WTC11 (cell line): ENCODE data around the gene ASTE1. TPM values are rescaled to one million over a fixed set of nuclear protein-coding genes. Genes with fewer than 3 reads are reported as not detected.

Source experiments
- ATAC-seq: fragments of 200-7000 bp; cut with Tn5 transposase; 2 replicates; pipeline ENCODE4 v1.10.0; 2021; ENCODE audit warnings: mild to moderate bottlenecking, moderate library complexity
- Bru-seq: library from RNA; stranded (reverse); fragments of 400-500 nt; gene quantifications from one replicate; lab custom pipeline; 2021; lab: Mats Ljungman, UMichigan
- CTCF ChIA-PET: fragments of 300-600 bp; sonication (Branson Sonifier 250); formaldehyde crosslinking; loops from one replicate; lab custom pipeline; 2021; ENCODE audit warnings: antibody characterized with exemption; lab: Charles Lee
- POLR2A ChIA-PET: fragments of 350-600 bp; sonication (Branson Sonifier 250); formaldehyde crosslinking; loops from one replicate; lab custom pipeline; 2021; ENCODE audit warnings: antibody characterized with exemption; lab: Charles Lee
- DNase-seq: peaks from one replicate; pipeline ENCODE4 v3.0.0; 2021; ENCODE audit warnings: low spot score
- H3K27ac Mint-ChIP-seq: 2 replicates; pipeline ENCODE4 v1.8.0; 2021; ENCODE audit warnings: mixed read lengths
- H3K27me3 Mint-ChIP-seq: 2 replicates; pipeline ENCODE4 v1.8.0; 2021; ENCODE audit warnings: low read depth, mild to moderate bottlenecking, moderate library complexity, mixed read lengths
- H3K36me3 Mint-ChIP-seq: 2 replicates; pipeline ENCODE4 v1.8.0; 2021; ENCODE audit warnings: mixed read lengths
- H3K4me1 Mint-ChIP-seq: 2 replicates; pipeline ENCODE4 v1.8.0; 2022; ENCODE audit warnings: mixed read lengths
- H3K4me3 Mint-ChIP-seq: 2 replicates; pipeline ENCODE4 v1.8.0; 2021; ENCODE audit warnings: mild to moderate bottlenecking, moderate library complexity, mixed read lengths
- H3K9me3 Mint-ChIP-seq: 2 replicates; pipeline ENCODE4 v1.8.0; 2021; ENCODE audit warnings: mixed read lengths
- ATF1 ChIP-seq: sonication (generic); formaldehyde crosslinking; IDR thresholded peaks from 2 replicates; pipeline ENCODE4 v1.8.1; 2023; ENCODE audit warnings: mild to moderate bottlenecking, moderate library complexity, missing genetic modification reagents
- CREB1 ChIP-seq: sonication (generic); formaldehyde crosslinking; IDR thresholded peaks from 2 replicates; pipeline ENCODE4 v1.8.0; 2023; ENCODE audit warnings: mild to moderate bottlenecking, missing genetic modification reagents
- EMX1 ChIP-seq: fragments of 250-450 bp; sonication (Bioruptor Pico); IDR thresholded peaks from 2 replicates; pipeline ENCODE4 v1.8.0; 2021; ENCODE audit warnings: mild to moderate bottlenecking
- ERG ChIP-seq: fragments of 250-450 bp; sonication (Bioruptor Pico); IDR thresholded peaks from 2 replicates; pipeline ENCODE4 v1.8.0; 2021; ENCODE audit warnings: mild to moderate bottlenecking
- ESRRA ChIP-seq: sonication (generic); formaldehyde crosslinking; IDR thresholded peaks from 2 replicates; pipeline ENCODE4 v1.8.1; 2022; ENCODE audit warnings: mild to moderate bottlenecking, missing genetic modification reagents, borderline replicate concordance
- ETV6 ChIP-seq: sonication (generic); formaldehyde crosslinking; IDR thresholded peaks from 2 replicates; pipeline ENCODE4 v1.8.1; 2022; ENCODE audit warnings: mild to moderate bottlenecking, missing genetic modification reagents
- HMGXB4 ChIP-seq: sonication (generic); formaldehyde crosslinking; IDR thresholded peaks from 2 replicates; pipeline ENCODE4 v1.8.1; 2023; ENCODE audit warnings: mild to moderate bottlenecking, moderate library complexity, missing genetic modification reagents
- IRF1 ChIP-seq: sonication (generic); formaldehyde crosslinking; IDR thresholded peaks from 2 replicates; pipeline ENCODE4 v1.8.0; 2023; ENCODE audit warnings: missing genetic modification reagents
- JUN ChIP-seq: sonication (generic); formaldehyde crosslinking; IDR thresholded peaks from 2 replicates; pipeline ENCODE4 v1.8.0; 2023; ENCODE audit warnings: mild to moderate bottlenecking, missing genetic modification reagents
- MAX ChIP-seq: sonication (generic); formaldehyde crosslinking; IDR thresholded peaks from 2 replicates; pipeline ENCODE4 v1.8.0; 2022; ENCODE audit warnings: mild to moderate bottlenecking, missing genetic modification reagents
- MLX ChIP-seq: sonication (generic); formaldehyde crosslinking; IDR thresholded peaks from 2 replicates; pipeline ENCODE4 v1.8.1; 2023; ENCODE audit warnings: mild to moderate bottlenecking, missing genetic modification reagents, moderate library complexity
- NR2C2 ChIP-seq: sonication (generic); formaldehyde crosslinking; IDR thresholded peaks from 2 replicates; pipeline ENCODE4 v1.8.0; 2022; ENCODE audit warnings: mild to moderate bottlenecking, missing genetic modification reagents
- NR3C1 ChIP-seq: sonication (generic); formaldehyde crosslinking; conservative IDR thresholded peaks from 2 replicates; pipeline ENCODE4 v1.8.1; 2023; ENCODE audit warnings: low read depth, mild to moderate bottlenecking, missing genetic modification reagents
- OVOL2 ChIP-seq: fragments of 250-450 bp; sonication (Bioruptor Pico); IDR thresholded peaks from 2 replicates; pipeline ENCODE4 v1.9.0; 2021; ENCODE audit warnings: mild to moderate bottlenecking, borderline replicate concordance
- SMAD3 ChIP-seq: sonication (generic); formaldehyde crosslinking; IDR thresholded peaks from 2 replicates; pipeline ENCODE4 v1.8.0; 2022; ENCODE audit warnings: missing genetic modification reagents, mild to moderate bottlenecking, borderline replicate concordance
- SOX15 ChIP-seq: fragments of 250-450 bp; sonication (Bioruptor Pico); IDR thresholded peaks from 2 replicates; pipeline ENCODE4 v1.9.0; 2021; ENCODE audit warnings: mild to moderate bottlenecking
- SP1 ChIP-seq: sonication (generic); formaldehyde crosslinking; conservative IDR thresholded peaks from 2 replicates; pipeline ENCODE4 v1.8.1; 2022; ENCODE audit warnings: missing genetic modification reagents
- TEAD1 ChIP-seq: sonication (generic); formaldehyde crosslinking; IDR thresholded peaks from 2 replicates; pipeline ENCODE4 v1.8.0; 2022; ENCODE audit warnings: mild to moderate bottlenecking, missing genetic modification reagents
- USF1 ChIP-seq: sonication (generic); formaldehyde crosslinking; IDR thresholded peaks from 2 replicates; pipeline ENCODE4 v1.8.0; 2022; ENCODE audit warnings: mild to moderate bottlenecking, missing genetic modification reagents
- ZBTB43 ChIP-seq: sonication (generic); formaldehyde crosslinking; IDR thresholded peaks from 2 replicates; pipeline ENCODE4 v1.8.1; 2023; ENCODE audit warnings: mild to moderate bottlenecking, missing genetic modification reagents
- ZMAT4 ChIP-seq: fragments of 250-450 bp; sonication (Bioruptor Pico); IDR thresholded peaks from 2 replicates; pipeline ENCODE4 v1.9.0; 2021; ENCODE audit warnings: mild to moderate bottlenecking
- ZNF121 ChIP-seq: sonication (generic); formaldehyde crosslinking; IDR thresholded peaks from 2 replicates; pipeline ENCODE4 v1.8.0; 2023; ENCODE audit warnings: missing genetic modification reagents
- ZNF138 ChIP-seq: sonication (generic); formaldehyde crosslinking; conservative IDR thresholded peaks from 2 replicates; pipeline ENCODE4 v1.8.1; 2022; ENCODE audit warnings: mild to moderate bottlenecking, moderate library complexity, missing genetic modification reagents
- ZNF263 ChIP-seq: sonication (generic); formaldehyde crosslinking; IDR thresholded peaks from 2 replicates; pipeline ENCODE4 v1.8.1; 2022; ENCODE audit warnings: low read depth, mild to moderate bottlenecking, moderate library complexity, missing genetic modification reagents
- ZNF317 ChIP-seq: sonication (generic); formaldehyde crosslinking; IDR thresholded peaks from 2 replicates; pipeline ENCODE4 v1.8.1; 2023; ENCODE audit warnings: low read depth, mild to moderate bottlenecking, moderate library complexity, missing genetic modification reagents, borderline replicate concordance
- ZSCAN18 ChIP-seq: fragments of 250-450 bp; sonication (Bioruptor Pico); IDR thresholded peaks from 2 replicates; pipeline ENCODE4 v2.1.2; 2022; ENCODE audit warnings: mild to moderate bottlenecking, moderate library complexity
- long read RNA-seq, 3 experiments: library from RNA in 1 of 3; library from capped mRNA in 1 of 3; library from polyadenylated mRNA in 1 of 3; unstranded in 2 of 3; stranded (forward) in 1 of 3; transcript quantifications; one replicate each; pipeline ENCODE4 v2.0.0, GENCODE V29; 2021
- total RNA-seq: library from RNA; stranded (reverse); gene quantifications from 3 replicates; pipeline ENCODE4 v1.2.3, GENCODE V29; 2021

ASTE1 gene
- total RNA-seq (5.2 to 6.4 TPM (median 5.8 TPM) in 3 replicates), Bru-seq, nascent RNA (percentile 81 among the genes with signal in this experiment)
- long read RNA-seq, experiment 1, transcript ASTE1-201 (6 exons, 2,664 nt) = major isoform, 13 of 40 reads
- long read RNA-seq, experiment 1, partial matches to known transcripts = 6 of 40 reads
- long read RNA-seq, experiment 1, other reads (novel, unspliced or antisense) = 20 of 40 reads
- long read RNA-seq, experiment 2, partial matches to known transcripts = 3 of 12 reads
- long read RNA-seq, experiment 2, other reads (novel, unspliced or antisense) = 8 of 12 reads
- long read RNA-seq, experiment 3, partial matches to known transcripts = 1 of 6 reads
- long read RNA-seq, experiment 3, other reads (novel, unspliced or antisense) = 2 of 6 reads

GRCh38 chr3:131026321-131027151, at the start of gene ASTE1, which contains the start of gene NEK11:
ASTE1 (minus strand) TSS chr3:131026825; CDS start chr3:131025306, 1,519 bp downstream.
NEK11 (plus strand) TSS chr3:131026877; CDS start chr3:131029709, 2,832 bp downstream.
- H3K4me1 Mint-ChIP-seq = peaks cover 15% of the 10 kb centered on the region
- CTCF ChIA-PET = interaction anchor here (0.8 to 1.3 kb wide), 3 partner anchors 1003 to 1184 kb away, joined by 3 to 4 read pairs (median 3); partner anchors contain the start of gene CPNE4
- TF ChIP-seq JUN (CRISPR knock-in tag) (no peak), ERG (no peak), ZSCAN18 (CRISPR knock-in tag) (no peak), NR2C2 (no peak), OVOL2 (CRISPR knock-in tag) (no peak), ZNF138 (CRISPR knock-in tag) (no peak), ETV6 (CRISPR knock-in tag) (peak; percentile 88; the same call in 1 of the 2 replicates), ZNF263 (no peak; the same call in 1 of the 2 replicates), HMGXB4 (peak; percentile 67; the same call in 1 of the 2 replicates), SP1 (peak; percentile 45; the same call in 1 of the 2 replicates), ZNF317 (CRISPR knock-in tag) (no peak), TEAD1 (CRISPR knock-in tag) (peak; percentile 77; the same call in 1 of the 2 replicates), ZMAT4 (no peak), ZNF121 (0 out of 2 replicates have a peak, but pooled peaks have one; percentile 22), SMAD3 (CRISPR knock-in tag) (peak; percentile 82; the same call in 1 of the 2 replicates), ZBTB43 (CRISPR knock-in tag) (no peak), ESRRA (CRISPR knock-in tag) (no peak), MAX (CRISPR knock-in tag) (peak; percentile 91), IRF1 (CRISPR knock-in tag) (no peak), CREB1 (CRISPR knock-in tag) (0 out of 2 replicates have a peak, but pooled peaks have one; percentile 64), USF1 (CRISPR knock-in tag) (peak; percentile 33; the same call in 1 of the 2 replicates), ATF1 (no peak), NR3C1 (CRISPR knock-in tag) (no peak), EMX1 (CRISPR knock-in tag) (no peak), MLX (CRISPR knock-in tag) (no peak), SOX15 (CRISPR knock-in tag) (no peak)

More at GRCh38 chr3:131026321-131027151, at the start of gene ASTE1, which contains the start of gene NEK11:
- Mint-ChIP-seq H3K9me3 (no peaks in the 10 kb centered on the region), H3K27me3 (peaks cover 3% of the 10 kb centered on the region; the same call in 1 of the 2 replicates), H3K4me3 (peak within 1 kb of the TSS; percentile 72), H3K36me3 (peaks cover 13% of the 10 kb centered on the region), H3K27ac (peak within 1 kb of the TSS; percentile 46; the same call in 1 of the 2 replicates)
- POLR2A ChIA-PET = interaction anchor here (0.5 to 1.1 kb wide), 3 partner anchors 8 to 472 kb away, joined by 3 to 4 read pairs (median 3); no protein-coding TSS in a partner anchor
- ATAC-seq (peak; percentile 98), DNase-seq (peak; percentile 81)
